ENCODE measurements around the gene B2M. TPM values are rescaled to one million over a fixed set of nuclear protein-coding genes. Genes with fewer than 3 reads are reported as not detected.
"Not testable (repeated sequence)": the region's sequence is repeated elsewhere in the genome, so short reads cannot be mapped to it uniquely, and the experiment has no call there.

The B2M gene
- total RNA-seq, 4 donors from 2014 or later, result 2,056 to 2,934 (median 2,402) TPM

- Histone ChIP-seq H3K27ac (peak overlapping the region in 2 of 4 donors; percentile 28 to 59), H3K9me3 (no peaks in the 10 kb centered on the region), H3K4me1 (peaks cover 0 to 28% (median 10%) of the 10 kb centered on the region in 4 donors), H3K36me3 (peaks cover 0 to 48% (median 20%) of the 10 kb centered on the region in 3 donors), H3K4me3 (no peak overlapping the region), H3K27me3 (no peaks in the 10 kb centered on the region)
- TF ChIP-seq CTCF (IDR thresholded peaks at IDR 0.05) (no peak), POLR2A (IDR thresholded peaks at IDR 0.05) (no peak)
- WGBS, 2 donors, result 79 to 80% methylated on average over 4 of the region's 4 CpGs
- DNase-seq (ENCODE audit: low spot score in 2 of 2), result no peak
Observed at GRCh38 chr15:44719293-44719999, 8.1 kb downstream of the B2M start.

GRCh38 chr15:44720000-44720435 is 8.7 kb downstream of the B2M start:
- H3K27me3 ChIP-seq; DNase-seq (ENCODE audit: low spot score in 2 of 2); H3K9me3 ChIP-seq; H3K4me3 ChIP-seq: not testable (repeated sequence)
- peaks cover 0 to 48% (median 20%) of the 10 kb centered on the region in 3 donors for H3K36me3 ChIP-seq
- peak overlapping the region in 2 of 4 donors; percentile 28 to 71 for H3K27ac ChIP-seq
- H3K4me1 ChIP-seq, result peaks cover 0 to 24% (median 5%) of the 10 kb centered on the region in 4 donors
- 93% methylated on average over 8 of the region's 8 CpGs for WGBS, 2 donors

GRCh38 chr15:44720460-44721176 is 9.3 kb downstream of the B2M start:
- peaks cover 0 to 18% (median 2%) of the 10 kb centered on the region in 4 donors for H3K4me1 ChIP-seq
- H3K9me3 ChIP-seq, result no peaks in the 10 kb centered on the region
- no peaks in the 10 kb centered on the region for H3K27me3 ChIP-seq
- no peak for DNase-seq (ENCODE audit: low spot score in 2 of 2)
- peak overlapping the region in 1 of 4 donors; percentile 71 for H3K27ac ChIP-seq
- TF ChIP-seq CTCF (IDR thresholded peaks at IDR 0.05), result no peak
- TF ChIP-seq POLR2A (IDR thresholded peaks at IDR 0.05), result no peak
- TF ChIP-seq EP300 (IDR thresholded peaks at IDR 0.05), result no peak
- H3K36me3 ChIP-seq, result peaks cover 0 to 46% (median 20%) of the 10 kb centered on the region in 3 donors
- 90 to 93% methylated on average over 4 of the region's 4 CpGs for WGBS, 2 donors
- no peak overlapping the region for H3K4me3 ChIP-seq

GRCh38 chr15:44722011-44722410 is 10.7 kb downstream of the B2M start:
- Histone ChIP-seq H3K4me1 (peaks cover 0 to 12% (median 5%) of the 10 kb centered on the region in 4 donors), H3K27ac (peak overlapping the region in 1 of 4 donors; percentile 34), H3K36me3 (peaks cover 0 to 32% (median 12%) of the 10 kb centered on the region in 3 donors), H3K9me3 (no peaks in the 10 kb centered on the region), H3K27me3 (no peaks in the 10 kb centered on the region), H3K4me3 (no peak overlapping the region)
- TF ChIP-seq CTCF (IDR thresholded peaks at IDR 0.05), result no peak
- TF ChIP-seq POLR2A (IDR thresholded peaks at IDR 0.05), result no peak
- no peak for TF ChIP-seq EP300 (IDR thresholded peaks at IDR 0.05)
- DNase-seq (ENCODE audit: low spot score in 2 of 2), result no peak
- 80 to 82% methylated on average over 2 of the region's 2 CpGs for WGBS, 2 donors

GRCh38 chr15:44726136-44726535 is 14.8 kb downstream of the B2M start:
- no peak for TF ChIP-seq EP300 (IDR thresholded peaks at IDR 0.05)
- TF ChIP-seq CTCF (IDR thresholded peaks at IDR 0.05), result no peak
- no peak for TF ChIP-seq POLR2A (IDR thresholded peaks at IDR 0.05)
- Histone ChIP-seq H3K27ac (peak overlapping the region in 3 of 4 donors; percentile 94 to 100 (median 99)), H3K4me1 (peaks cover 0 to 42% (median 26%) of the 10 kb centered on the region in 4 donors), H3K4me3 (peak overlapping the region in 1 of 4 donors; percentile 26), H3K9me3 (no peaks in the 10 kb centered on the region), H3K27me3 (no peaks in the 10 kb centered on the region), H3K36me3 (no peaks in the 10 kb centered on the region)
- no peak for DNase-seq (ENCODE audit: low spot score in 2 of 2)
- 58 to 64% methylated on average over 7 of the region's 7 CpGs for WGBS, 2 donors
